SH-SY5Y (cell line): ENCODE results near the gene TM2D3.

Experiments used
- GATA2 ChIP-seq: IDR thresholded peaks from 2 replicates; pipeline ENCODE4 v1.6.1; 2011; ENCODE audit warnings: mild to moderate bottlenecking, low read depth, low read length
- GATA3 ChIP-seq: IDR thresholded peaks from 2 replicates; pipeline ENCODE4 v1.6.1; 2011; ENCODE audit warnings: low read depth, mild to moderate bottlenecking, low read length, moderate library complexity

DNA sequence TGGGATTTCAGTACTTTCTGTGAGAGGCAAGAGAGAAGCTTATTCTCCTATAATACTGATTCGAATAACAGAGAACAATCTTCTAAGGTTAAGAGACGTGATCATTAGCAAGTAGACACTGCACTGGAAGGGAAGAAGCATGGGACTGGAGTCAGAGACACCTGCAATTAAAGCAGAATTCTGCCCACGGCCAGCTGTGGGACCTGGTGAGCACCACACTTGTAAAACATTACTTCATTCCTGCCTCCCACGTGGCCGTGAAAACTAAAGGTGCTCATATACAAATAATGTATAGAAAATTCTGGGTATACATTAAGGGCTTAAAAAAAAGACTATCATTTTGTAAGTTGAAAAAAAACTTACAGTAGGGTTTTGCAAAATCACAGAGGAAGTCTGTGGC, 2.0 kb downstream of the TM2D3 start:
- TF ChIP-seq GATA2 (no peak), GATA3 (no peak)
